HepG2 (cell line): ENCODE measurements around the gene DTX4. TPM values are rescaled to one million over a fixed set of nuclear protein-coding genes. Genes with fewer than 3 reads are reported as not detected.
A peak's percentile ranks its signal among the peaks of the same experiment; 100 is the strongest.

Experiments used
- ARID5B ChIP-seq: IDR thresholded peaks from 2 replicates; pipeline ENCODE4 v1.4.0; 2020; ENCODE audit warnings: mild to moderate bottlenecking, missing genetic modification reagents
- BORCS8-MEF2B ChIP-seq: sonication (generic); formaldehyde crosslinking; IDR thresholded peaks from 2 replicates; pipeline ENCODE4 v1.8.0; 2022; ENCODE audit warnings: mild to moderate bottlenecking, missing genetic modification reagents
- ELF3 ChIP-seq: IDR thresholded peaks from 2 replicates; pipeline ENCODE4 v1.6.1; 2016; ENCODE audit warnings: missing genetic modification reagents, missing compliant biosample characterization
- HDAC1 ChIP-seq: sonication (generic); formaldehyde crosslinking; IDR thresholded peaks from 2 replicates; pipeline ENCODE4 v1.5.1; 2020; ENCODE audit warnings: mild to moderate bottlenecking, missing genetic modification reagents
- HOXA5 ChIP-seq: sonication (generic); formaldehyde crosslinking; IDR thresholded peaks from 2 replicates; pipeline ENCODE4 v1.4.0; 2020; ENCODE audit warnings: missing genetic modification reagents
- SMC3 ChIP-seq: IDR thresholded peaks from 2 replicates; pipeline ENCODE4 v1.6.1; 2011; ENCODE audit warnings: low read length, improper control_type of control experiment
- SSRP1 ChIP-seq: IDR thresholded peaks from 2 replicates; pipeline ENCODE4 v1.6.1; 2016; ENCODE audit warnings: control low read depth
- STAG1 ChIP-seq: sonication (generic); formaldehyde crosslinking; IDR thresholded peaks from 2 replicates; pipeline ENCODE4 v1.4.0; 2020; ENCODE audit warnings: missing genetic modification reagents
- TARDBP ChIP-seq: sonication (generic); formaldehyde crosslinking; IDR thresholded peaks from 2 replicates; pipeline ENCODE4 v1.8.0; 2022; ENCODE audit warnings: mild to moderate bottlenecking, missing genetic modification reagents
- THAP9 ChIP-seq: sonication (generic); formaldehyde crosslinking; IDR thresholded peaks from 2 replicates; pipeline ENCODE4; 2020; ENCODE audit warnings: missing genetic modification reagents, mild to moderate bottlenecking, borderline replicate concordance
- TOE1 ChIP-seq: sonication (generic); formaldehyde crosslinking; IDR thresholded peaks from 2 replicates; pipeline ENCODE4 v1.4.0; 2020; ENCODE audit warnings: mild to moderate bottlenecking, missing genetic modification reagents
- ZBTB3 ChIP-seq: sonication (generic); formaldehyde crosslinking; IDR thresholded peaks from 2 replicates; pipeline ENCODE4 v1.4.0; 2020; ENCODE audit warnings: low read depth, mild to moderate bottlenecking, moderate library complexity, missing genetic modification reagents, borderline replicate concordance
- ZNF143 ChIP-seq: sonication (generic); formaldehyde crosslinking; IDR thresholded peaks from 2 replicates; pipeline ENCODE4 v1.4.0; 2020; ENCODE audit warnings: missing genetic modification reagents
- ZNF260 ChIP-seq: sonication (generic); formaldehyde crosslinking; IDR thresholded peaks from 2 replicates; pipeline ENCODE4 v1.4.0; 2020; ENCODE audit warnings: missing genetic modification reagents, low read depth, mild to moderate bottlenecking, borderline replicate concordance
- ZNF331 ChIP-seq: sonication (generic); formaldehyde crosslinking; IDR thresholded peaks from 2 replicates; pipeline ENCODE4 v1.4.0; 2020; ENCODE audit warnings: missing genetic modification reagents
- ZNF350 ChIP-seq: sonication (generic); formaldehyde crosslinking; IDR thresholded peaks from 2 replicates; pipeline ENCODE4 v1.4.0; 2020; ENCODE audit warnings: mild to moderate bottlenecking, low read depth, missing genetic modification reagents, borderline replicate concordance
- ZNF616 ChIP-seq: sonication (generic); formaldehyde crosslinking; IDR thresholded peaks from 2 replicates; pipeline ENCODE4 v1.5.0; 2020; ENCODE audit warnings: low read depth, mild to moderate bottlenecking, missing genetic modification reagents
- ZSCAN30 ChIP-seq: sonication (generic); formaldehyde crosslinking; IDR thresholded peaks from 2 replicates; pipeline ENCODE4 v1.5.0; 2020; ENCODE audit warnings: mild to moderate bottlenecking, missing genetic modification reagents
- ZSCAN31 ChIP-seq: sonication (generic); formaldehyde crosslinking; IDR thresholded peaks from 2 replicates; pipeline ENCODE4 v1.5.0; 2020; ENCODE audit warnings: low read depth, mild to moderate bottlenecking, missing genetic modification reagents
- polyA plus RNA-seq, 8 experiments: library from polyadenylated mRNA; depleted of rRNA in 3 of 8; stranded (reverse) in 7 of 8; unstranded in 1 of 8; fragments of >200 nt; fragmentation: Illumina TruSeq in 4 of 8; extraction: Trizol in 4 of 8; gene quantifications; 2 replicates each; pipeline versions ENCODE4 v1.2.1 to v1.2.3, GENCODE V29; 2011 to 2016; ENCODE audit warnings: low read depth in 4 of 8, missing spikeins in 1 of 8, mixed read lengths in 1 of 8; ENCODE audit not compliant: insufficient read depth in 1 of 8
- total RNA-seq, 5 experiments: library from RNA; depleted of rRNA; stranded (reverse); fragments of >200 nt; fragmentation: Illumina TruSeq; extraction: Trizol; gene quantifications; 2 replicates each; pipeline ENCODE4 v1.2.3, GENCODE V29; 2016; ENCODE audit warnings: low read depth in 1 of 5
- TF ChIP-seq, protein P1 (sequence below): IDR thresholded peaks from 2 replicates; pipeline ENCODE4 v1.6.1; 2018; ENCODE audit warnings: missing genetic modification reagents, mild to moderate bottlenecking, missing compliant biosample characterization

Gene DTX4
- total and polyA plus RNA-seq, 2 of the 13 experiments (the other 11 are each of a cell fraction or from before 2014, with no cell fraction given): 0.67 to 5.6 TPM

GRCh38 chr11:59135648-59136461 lies 36.1 kb upstream of the DTX4 start (continued):
- TF ChIP-seq ZNF260 (CRISPR knock-in tag): no peak
- TF ChIP-seq HDAC1 (CRISPR knock-in tag): peak; percentile 45; the same call in 1 of the 2 replicates
- TF ChIP-seq BORCS8-MEF2B (CRISPR knock-in tag): peak; percentile 60; the same call in 1 of the 2 replicates
- TF ChIP-seq, protein P1, sequence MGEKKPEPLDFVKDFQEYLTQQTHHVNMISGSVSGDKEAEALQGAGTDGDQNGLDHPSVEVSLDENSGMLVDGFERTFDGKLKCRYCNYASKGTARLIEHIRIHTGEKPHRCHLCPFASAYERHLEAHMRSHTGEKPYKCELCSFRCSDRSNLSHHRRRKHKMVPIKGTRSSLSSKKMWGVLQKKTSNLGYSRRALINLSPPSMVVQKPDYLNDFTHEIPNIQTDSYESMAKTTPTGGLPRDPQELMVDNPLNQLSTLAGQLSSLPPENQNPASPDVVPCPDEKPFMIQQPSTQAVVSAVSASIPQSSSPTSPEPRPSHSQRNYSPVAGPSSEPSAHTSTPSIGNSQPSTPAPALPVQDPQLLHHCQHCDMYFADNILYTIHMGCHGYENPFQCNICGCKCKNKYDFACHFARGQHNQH (CRISPR knock-in tag): 0 out of 2 replicates have a peak, but pooled peaks have one; percentile 52
- peak; percentile 45 for TF ChIP-seq TARDBP (CRISPR knock-in tag)
- no peak for TF ChIP-seq ZNF143 (CRISPR knock-in tag)
- TF ChIP-seq ZBTB3 (CRISPR knock-in tag): no peak
- peak; percentile 40; the same call in 1 of the 2 replicates for TF ChIP-seq THAP9 (CRISPR knock-in tag)
- TF ChIP-seq HOXA5 (CRISPR knock-in tag): peak; percentile 63; the same call in 1 of the 2 replicates
- TF ChIP-seq ELF3 (CRISPR knock-in tag): 0 out of 2 replicates have a peak, but pooled peaks have one; percentile 33
- peak; percentile 20; the same call in 1 of the 2 replicates for TF ChIP-seq ZNF350 (CRISPR knock-in tag)
- TF ChIP-seq TOE1: 0 out of 2 replicates have a peak, but pooled peaks have one; percentile 39
- TF ChIP-seq ZSCAN30: no peak
- TF ChIP-seq SMC3: peak; percentile 46; the same call in 1 of the 2 replicates
- TF ChIP-seq STAG1 (CRISPR knock-in tag): peak; percentile 93
- TF ChIP-seq ARID5B (CRISPR knock-in tag): peak; percentile 39; the same call in 1 of the 2 replicates
- no peak for TF ChIP-seq ZSCAN31 (CRISPR knock-in tag)
- no peak for TF ChIP-seq SSRP1 (CRISPR knock-in tag)
- TF ChIP-seq ZNF331 (CRISPR knock-in tag): peak; percentile 64; the same call in 1 of the 2 replicates
- no peak for TF ChIP-seq ZNF616 (CRISPR knock-in tag)
